GM21390 (cell line): ENCODE data around the gene DOK5.
"Not testable (repeated sequence)": the region's sequence is repeated elsewhere in the genome, so short reads cannot be mapped to it uniquely, and the experiment has no call there.

ENCODE experiments used
- ATAC-seq: cut with Tn5 transposase; IDR thresholded peaks from one replicate; pipeline ENCODE4 v1.9.1; 2021; ENCODE audit not compliant: unreplicated experiment

DOK5 gene

GRCh38 chr20:54475334-54476168, at the start of gene DOK5:
DOK5 (plus strand) TSS chr20:54475593; CDS start chr20:54475947, 354 bp downstream.
- ATAC-seq = no peak

GRCh38 chr20:54429364-54429763, 46.0 kb upstream of the DOK5 start:
- no peak for ATAC-seq

- no peak for ATAC-seq
These were observed 44.0 kb upstream of the DOK5 start for GRCh38 chr20:54431156-54431944.

GRCh38 chr20:54432966-54433365, 42.4 kb upstream of the DOK5 start:
- ATAC-seq = no peak

GRCh38 chr20:54433636-54434035, 41.8 kb upstream of the DOK5 start:
- no peak for ATAC-seq

- ATAC-seq = no peak
These were observed 41.2 kb upstream of the DOK5 start for GRCh38 chr20:54434196-54434595.

- no peak for ATAC-seq
These were observed 40.4 kb upstream of the DOK5 start for GRCh38 chr20:54435015-54435414.

GRCh38 chr20:54436410-54436809, 39.0 kb upstream of the DOK5 start:
- not testable (repeated sequence) for ATAC-seq

GRCh38 chr20:54438166-54438565, 37.2 kb upstream of the DOK5 start:
- ATAC-seq = no peak

- no peak for ATAC-seq
These were observed 25.2 kb upstream of the DOK5 start for GRCh38 chr20:54450207-54450606.

- ATAC-seq = no peak
These were observed 24.2 kb upstream of the DOK5 start for GRCh38 chr20:54451171-54451570.

- ATAC-seq = no peak
These were observed 23.1 kb upstream of the DOK5 start for GRCh38 chr20:54452277-54452676.

GRCh38 chr20:54454982-54455381, 20.4 kb upstream of the DOK5 start:
- ATAC-seq = no peak

GRCh38 chr20:54456423-54456822, 19.0 kb upstream of the DOK5 start:
- no peak for ATAC-seq

GRCh38 chr20:54456961-54457360, 18.4 kb upstream of the DOK5 start:
- ATAC-seq = no peak

GRCh38 chr20:54458219-54458618, 17.2 kb upstream of the DOK5 start:
- no peak for ATAC-seq

GRCh38 chr20:54459279-54459678, 16.1 kb upstream of the DOK5 start:
- no peak for ATAC-seq

GRCh38 chr20:54464003-54464402, 11.4 kb upstream of the DOK5 start:
- ATAC-seq = no peak

- ATAC-seq = no peak
These were observed 9.3 kb upstream of the DOK5 start for GRCh38 chr20:54466127-54466526.

GRCh38 chr20:54467622-54468021, 7.8 kb upstream of the DOK5 start:
- ATAC-seq = no peak

- no peak for ATAC-seq
These were observed 7.3 kb upstream of the DOK5 start for GRCh38 chr20:54468082-54468481.

- ATAC-seq = no peak
These were observed 6.1 kb upstream of the DOK5 start for GRCh38 chr20:54469293-54469692.
